Retina (tissue), 1 donor: Measurements from ENCODE around the gene PCDH8.

Source experiments
- DNase-seq: peaks from one replicate; pipeline ENCODE4 v3.0.0-alpha.2; 2016

Gene PCDH8, protein sequence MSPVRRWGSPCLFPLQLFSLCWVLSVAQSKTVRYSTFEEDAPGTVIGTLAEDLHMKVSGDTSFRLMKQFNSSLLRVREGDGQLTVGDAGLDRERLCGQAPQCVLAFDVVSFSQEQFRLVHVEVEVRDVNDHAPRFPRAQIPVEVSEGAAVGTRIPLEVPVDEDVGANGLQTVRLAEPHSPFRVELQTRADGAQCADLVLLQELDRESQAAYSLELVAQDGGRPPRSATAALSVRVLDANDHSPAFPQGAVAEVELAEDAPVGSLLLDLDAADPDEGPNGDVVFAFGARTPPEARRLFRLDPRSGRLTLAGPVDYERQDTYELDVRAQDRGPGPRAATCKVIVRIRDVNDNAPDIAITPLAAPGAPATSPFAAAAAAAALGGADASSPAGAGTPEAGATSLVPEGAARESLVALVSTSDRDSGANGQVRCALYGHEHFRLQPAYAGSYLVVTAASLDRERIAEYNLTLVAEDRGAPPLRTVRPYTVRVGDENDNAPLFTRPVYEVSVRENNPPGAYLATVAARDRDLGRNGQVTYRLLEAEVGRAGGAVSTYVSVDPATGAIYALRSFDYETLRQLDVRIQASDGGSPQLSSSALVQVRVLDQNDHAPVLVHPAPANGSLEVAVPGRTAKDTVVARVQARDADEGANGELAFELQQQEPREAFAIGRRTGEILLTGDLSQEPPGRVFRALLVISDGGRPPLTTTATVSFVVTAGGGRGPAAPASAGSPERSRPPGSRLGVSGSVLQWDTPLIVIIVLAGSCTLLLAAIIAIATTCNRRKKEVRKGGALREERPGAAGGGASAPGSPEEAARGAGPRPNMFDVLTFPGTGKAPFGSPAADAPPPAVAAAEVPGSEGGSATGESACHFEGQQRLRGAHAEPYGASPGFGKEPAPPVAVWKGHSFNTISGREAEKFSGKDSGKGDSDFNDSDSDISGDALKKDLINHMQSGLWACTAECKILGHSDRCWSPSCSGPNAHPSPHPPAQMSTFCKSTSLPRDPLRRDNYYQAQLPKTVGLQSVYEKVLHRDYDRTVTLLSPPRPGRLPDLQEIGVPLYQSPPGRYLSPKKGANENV

DNA sequence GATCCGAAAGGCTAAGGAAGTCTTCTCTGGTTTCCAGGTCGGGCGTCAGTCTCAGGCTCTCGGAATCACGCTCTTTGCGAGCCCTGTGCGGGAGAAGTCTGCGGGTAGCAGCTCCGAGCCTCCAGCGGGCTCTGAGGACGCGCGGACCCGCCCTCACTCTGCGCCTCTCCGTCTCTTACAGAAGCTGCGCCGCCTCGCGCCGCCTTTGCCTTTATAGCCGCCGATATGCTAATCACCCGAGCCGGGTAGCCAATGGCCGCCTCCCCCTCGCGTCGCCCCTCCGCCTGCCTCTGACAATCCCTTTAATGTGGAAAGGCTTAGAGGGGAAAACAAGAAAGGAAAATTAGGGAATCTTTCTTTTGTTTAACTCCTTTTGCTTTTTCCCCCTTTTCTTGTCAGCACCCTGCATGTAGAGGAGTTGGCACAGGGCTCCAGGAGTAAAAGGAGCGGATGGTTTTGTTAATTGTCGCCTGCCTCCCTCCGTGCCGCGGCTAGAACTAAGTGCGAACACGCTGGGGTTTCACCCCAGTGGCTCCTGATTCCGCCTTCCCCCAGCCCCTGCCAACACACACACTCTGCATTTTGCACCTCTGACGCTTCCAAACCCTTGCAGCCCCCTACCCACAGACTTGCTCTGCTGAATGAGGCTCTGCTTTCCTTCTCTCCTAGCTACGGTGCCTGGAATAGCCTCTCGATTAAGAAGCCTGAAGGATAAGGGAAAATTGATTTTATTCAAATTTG lies at the start of gene PCDH8:
Gene PCDH8, minus strand, starts transcription at position 186 of the 741 bp plus-strand sequence. CDS start 204 bp downstream, outside the sequence.
- peak; percentile 94 for DNase-seq

DNA sequence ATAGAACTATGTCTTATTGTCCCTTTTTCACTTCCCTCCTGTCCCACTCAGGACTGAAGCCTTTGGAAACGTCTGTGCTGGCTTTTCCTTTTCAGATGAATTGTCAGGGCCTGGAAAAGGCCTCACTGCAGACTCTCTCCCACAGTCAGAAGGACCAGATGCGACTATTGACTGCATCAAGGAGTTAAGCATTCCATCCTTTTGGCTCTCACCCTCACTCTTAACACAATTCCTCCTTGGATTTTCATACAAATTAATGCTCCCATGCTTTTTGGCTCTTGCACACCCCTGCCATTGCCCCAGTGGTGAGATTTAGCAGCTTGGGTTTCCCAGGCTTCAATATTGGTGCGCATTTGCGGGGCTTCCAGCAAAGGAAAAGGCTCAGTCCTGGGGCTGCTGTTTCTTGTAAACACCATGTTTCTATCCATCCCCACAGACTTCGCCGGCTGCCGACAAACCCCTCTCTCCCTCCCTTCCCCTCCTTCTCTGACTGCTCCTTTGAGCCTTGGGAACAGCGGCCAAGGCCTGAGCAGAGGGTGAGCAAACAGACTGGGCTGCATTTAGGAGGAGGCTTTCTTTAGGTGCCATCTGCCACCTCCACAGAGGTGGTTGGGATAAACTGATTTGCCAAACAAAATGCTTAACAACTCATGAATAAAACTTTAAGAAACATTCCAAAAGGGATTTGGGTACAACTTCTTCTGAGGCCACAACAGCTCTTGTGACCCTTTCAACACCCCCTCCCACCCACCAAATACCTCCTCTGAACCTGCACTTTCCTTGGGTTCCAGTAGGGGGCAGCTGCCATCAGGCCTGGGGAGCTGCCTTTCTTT lies 48.6 kb upstream of the PCDH8 start:
- DNase-seq: peak; percentile 69

DNA sequence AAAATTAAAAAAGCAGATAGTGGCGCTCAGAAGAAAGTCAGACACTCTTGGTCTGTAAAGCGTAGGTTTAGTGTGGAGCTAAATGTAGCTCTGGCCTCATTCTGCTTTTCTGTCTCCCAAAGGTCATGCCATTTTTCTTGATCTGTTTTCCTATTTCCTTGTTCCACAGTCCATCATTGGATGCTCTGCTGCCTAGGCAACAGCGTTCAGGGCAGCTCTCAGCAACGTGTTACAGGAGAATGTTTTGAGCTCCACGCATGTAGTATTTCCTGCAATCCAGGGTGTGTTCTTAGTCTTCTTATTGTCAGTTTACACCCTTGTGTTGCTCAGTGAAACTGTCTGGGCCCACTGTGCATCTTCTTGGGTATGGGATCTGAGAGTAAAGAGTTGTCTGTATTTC lies 46.0 kb upstream of the PCDH8 start:
- no peak for DNase-seq

DNA sequence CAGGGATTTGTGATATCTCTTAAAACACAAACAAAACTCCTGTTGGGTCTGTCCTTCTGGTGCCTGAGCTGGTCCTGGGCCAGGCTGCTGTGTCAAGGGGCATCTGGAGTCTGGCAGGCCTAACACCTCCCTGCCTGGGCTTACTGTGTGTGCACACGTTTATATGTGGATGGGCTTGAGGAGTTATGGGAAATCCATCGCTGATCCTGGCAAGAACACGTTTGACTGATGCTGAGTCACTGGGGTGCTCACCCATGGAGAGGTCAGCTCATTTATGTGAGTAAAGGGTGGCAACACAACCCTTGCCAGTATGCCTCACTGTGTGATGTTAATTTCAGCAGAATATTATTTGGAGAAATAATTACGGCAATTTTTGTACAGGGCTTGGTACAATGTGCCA lies 44.5 kb upstream of the PCDH8 start:
- no peak for DNase-seq

DNA sequence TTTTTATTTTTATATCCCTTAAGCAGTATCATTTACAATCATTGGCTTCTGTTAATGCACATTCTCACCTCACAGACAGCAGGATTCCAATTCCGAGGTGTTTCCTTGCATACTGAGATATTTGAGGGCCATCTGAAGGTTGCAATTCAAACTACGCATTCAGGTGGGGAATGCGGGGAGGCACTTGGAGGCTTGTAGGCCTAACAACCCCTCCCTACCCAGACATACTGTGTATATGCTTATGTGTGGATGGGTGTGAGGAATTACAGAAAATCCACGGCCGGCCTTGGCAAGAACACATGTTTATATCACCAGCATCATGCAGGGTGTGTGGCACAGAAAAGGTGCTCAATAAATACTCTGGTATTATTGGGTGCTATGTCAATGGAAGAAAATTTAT lies 43.3 kb upstream of the PCDH8 start:
- DNase-seq: no peak

DNA sequence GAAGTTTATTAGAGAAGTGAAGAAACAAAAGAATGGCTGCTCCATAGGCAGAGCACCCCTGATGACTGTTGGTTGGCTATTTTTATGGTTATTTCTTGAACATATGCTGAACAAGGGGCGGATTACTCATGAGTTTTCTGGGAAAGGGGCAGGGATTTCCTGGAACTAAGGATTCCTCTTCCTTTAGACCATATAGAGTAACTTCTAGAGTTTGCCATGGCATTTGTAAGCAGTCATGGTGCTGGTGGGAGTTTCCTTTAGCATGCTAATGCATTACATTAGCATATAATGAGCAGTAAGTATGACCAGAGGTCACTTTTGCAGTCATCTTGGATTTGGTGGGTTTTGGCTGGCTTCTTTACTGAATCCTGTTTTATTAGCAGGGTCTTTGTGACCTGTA lies 38.7 kb upstream of the PCDH8 start:
- no peak for DNase-seq

DNA sequence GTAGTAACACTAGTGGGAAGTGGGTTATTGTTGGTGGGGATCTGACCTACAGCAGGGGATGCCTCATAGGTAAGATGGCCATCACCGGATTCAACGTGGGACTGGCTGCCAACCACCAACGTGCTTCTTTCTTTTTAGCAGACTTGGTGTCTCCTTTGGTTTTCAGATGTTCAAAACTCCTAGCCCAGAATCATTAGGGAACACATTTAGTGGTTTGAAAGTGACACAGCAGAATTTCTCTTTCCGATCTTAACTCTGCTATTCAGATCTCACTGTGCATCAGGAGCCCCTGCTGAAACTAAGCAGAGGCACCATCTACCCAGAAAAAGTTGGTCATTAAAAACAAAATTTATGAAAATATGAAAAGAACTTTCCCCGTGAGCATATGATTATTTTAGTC lies 36.7 kb upstream of the PCDH8 start:
- DNase-seq: no peak

DNA sequence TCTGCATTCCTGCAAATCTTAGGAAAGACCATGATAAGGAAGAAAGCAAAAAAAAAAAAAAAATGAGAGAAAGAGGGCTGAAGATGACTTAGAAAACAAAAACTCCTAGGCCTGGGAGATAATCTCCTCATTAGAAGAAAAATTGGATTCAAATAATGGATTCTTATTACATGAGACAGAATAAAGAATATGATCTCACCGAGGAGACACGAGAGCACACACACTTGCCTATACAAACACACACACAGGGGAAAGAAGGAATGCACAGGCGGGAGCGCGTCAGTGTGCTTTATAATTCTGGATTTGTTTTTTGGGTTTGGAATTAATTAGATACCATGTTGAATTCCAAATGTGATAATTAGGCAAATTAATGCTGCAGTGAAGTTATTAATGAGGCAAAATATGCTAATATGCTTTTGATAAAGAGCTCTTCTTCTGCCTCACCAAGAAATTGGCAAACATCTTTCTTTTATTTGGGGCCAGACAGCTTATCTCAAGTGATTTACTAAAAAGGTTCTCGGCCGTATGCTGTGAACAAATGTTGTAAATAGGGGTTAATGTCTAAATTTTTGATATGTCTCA lies 36.1 kb upstream of the PCDH8 start:
- DNase-seq: no peak

DNA sequence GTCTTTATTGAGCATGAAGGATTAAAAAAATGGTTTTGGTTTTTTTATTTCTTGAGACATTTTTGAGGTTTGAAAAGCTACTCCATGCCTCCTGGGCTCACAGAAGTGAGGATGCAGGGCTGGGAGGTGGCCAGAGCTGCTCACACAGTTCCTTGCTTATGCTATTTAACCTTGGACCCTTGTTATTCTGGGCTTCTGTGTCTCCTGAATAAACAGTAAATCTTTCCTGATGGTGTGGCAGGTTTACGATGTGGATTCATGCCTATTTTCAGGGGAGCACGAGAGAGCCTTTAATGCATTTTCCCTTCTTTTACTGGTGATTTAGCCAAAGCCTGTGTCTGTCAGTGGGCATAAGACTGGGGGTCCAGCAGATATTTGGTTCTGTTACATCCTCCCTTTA lies 34.3 kb upstream of the PCDH8 start:
- no peak for DNase-seq

DNA sequence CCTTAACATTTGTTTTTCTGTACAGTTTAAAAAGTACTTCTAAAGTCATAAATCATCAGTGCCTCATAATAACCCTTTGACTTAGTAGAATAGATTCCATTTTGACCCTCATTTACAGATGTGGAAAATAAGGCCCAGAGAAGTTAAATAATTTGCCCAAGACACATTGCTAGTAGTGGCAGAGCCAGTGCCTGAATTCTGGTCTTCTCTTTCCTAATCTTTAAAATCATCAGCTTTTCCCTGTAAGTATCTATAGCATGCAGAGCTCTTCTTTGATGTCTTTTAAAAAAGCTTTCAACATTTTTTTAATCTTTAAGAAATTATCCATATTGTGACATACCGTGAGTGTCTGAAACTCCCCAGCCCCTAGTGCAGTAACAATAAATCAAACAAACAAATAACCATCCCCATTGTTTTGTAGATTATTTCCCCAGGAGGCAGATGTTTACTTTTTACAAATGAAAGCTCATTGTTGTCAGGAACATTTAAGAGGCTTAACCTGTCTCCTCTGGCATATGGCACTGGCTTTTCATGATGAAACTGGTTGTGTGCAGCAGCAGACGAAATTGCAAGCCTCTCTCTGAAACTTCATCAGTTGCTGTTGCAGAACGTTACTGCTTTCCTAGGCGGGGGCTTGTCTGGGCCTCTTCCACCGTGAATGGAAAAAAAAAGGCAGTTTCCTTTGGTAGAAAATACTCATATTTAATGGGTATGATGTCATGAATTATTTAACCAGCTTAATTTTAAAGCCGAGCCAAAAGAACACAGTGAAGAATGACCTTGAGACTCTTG lies 31.7 kb upstream of the PCDH8 start:
- DNase-seq: no peak

DNA sequence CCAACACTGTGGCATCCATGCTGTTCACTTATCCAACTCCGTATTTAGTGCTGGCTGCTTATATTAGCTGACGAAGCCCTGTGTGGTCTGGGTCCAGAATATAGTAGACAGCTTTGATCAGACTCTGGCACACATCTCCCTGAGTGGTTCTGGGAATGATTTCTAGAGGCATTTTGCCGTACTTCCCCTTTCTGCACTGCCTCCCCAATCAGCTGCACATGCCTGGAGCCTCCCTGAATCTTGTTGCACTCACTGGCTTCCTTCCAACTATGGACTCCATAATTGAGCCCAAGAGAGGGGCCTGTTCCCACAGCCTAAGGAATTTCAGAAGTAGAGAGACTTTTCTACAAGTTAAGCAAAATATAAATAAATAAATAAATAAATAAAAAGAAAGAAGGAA lies 30.4 kb upstream of the PCDH8 start:
- no peak for DNase-seq

DNA sequence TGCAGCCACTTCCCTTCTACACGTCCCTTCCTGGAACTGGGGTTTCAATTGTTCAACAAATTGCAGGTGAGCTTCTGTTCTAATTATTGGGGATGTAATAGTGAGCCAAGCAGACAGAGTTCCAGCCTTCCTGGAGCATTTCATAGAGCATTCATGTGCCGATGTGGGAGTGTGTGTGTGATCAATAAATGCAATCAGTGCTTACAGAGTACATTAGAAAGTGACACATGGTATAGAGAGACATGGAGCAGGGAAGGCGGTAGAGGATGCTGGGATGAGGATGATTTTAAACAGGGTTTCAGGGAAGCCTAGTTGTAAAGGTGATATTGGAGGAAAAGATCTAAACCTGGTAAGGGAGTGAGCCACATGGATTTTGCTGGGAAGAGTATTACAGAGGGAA lies 21.7 kb upstream of the PCDH8 start:
- no peak for DNase-seq

DNA sequence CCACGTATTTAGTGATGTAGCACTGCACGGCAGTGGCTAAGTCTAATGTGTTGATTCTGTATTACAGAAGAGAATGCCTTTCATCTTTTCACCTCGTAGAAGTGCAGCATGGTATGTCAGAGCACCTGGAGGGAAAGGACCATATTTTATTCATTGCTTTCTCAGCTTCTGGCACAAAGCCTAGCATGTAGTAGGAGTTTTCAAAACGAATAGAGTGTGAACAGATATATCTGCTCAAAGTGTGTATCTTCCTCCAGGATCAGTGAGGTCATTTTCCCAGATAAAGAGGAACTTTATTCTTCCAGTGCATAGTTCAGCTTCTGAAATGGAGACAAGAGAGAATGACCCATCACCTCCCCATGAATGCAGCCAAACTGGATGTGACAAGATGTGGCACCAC lies 21.2 kb upstream of the PCDH8 start:
- no peak for DNase-seq

DNA sequence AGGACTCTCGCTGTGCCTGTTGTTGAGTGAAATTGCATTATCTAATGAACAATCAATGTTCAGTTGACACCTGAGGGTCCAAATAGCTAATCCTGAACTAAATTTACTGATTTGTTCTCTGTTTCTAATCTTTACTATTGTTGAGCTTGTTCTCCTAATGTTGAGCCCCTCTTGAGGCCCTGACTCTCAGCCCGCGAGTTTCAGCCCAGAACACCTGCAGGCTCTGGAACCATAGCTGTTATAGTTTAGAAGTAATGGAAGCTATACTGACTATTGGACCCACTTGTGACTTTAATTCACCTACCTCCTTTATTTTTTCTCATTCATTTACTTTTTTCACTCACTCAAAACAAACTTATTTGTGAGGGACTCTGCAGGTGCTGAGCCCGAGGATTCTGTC lies 20.6 kb upstream of the PCDH8 start:
- DNase-seq: no peak

DNA sequence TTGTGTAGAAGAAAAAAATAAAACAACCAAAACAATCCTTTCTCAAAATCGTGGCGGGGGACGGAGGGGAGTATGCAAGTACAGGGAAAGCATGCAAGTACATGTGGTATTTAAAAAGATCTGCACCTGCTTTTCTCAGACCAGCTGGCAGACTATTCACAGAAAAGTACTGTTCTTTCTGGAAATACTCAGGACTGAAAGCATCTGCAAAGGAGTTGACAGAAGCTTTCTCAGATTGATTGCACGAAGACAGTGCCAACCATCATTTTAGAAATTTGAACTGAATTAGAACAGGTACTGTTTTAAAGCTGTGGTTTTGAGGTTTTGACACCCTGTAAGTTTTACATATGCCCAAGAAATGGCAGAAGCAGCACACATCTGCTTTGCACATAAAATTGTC lies 19.8 kb upstream of the PCDH8 start:
- DNase-seq: no peak

DNA sequence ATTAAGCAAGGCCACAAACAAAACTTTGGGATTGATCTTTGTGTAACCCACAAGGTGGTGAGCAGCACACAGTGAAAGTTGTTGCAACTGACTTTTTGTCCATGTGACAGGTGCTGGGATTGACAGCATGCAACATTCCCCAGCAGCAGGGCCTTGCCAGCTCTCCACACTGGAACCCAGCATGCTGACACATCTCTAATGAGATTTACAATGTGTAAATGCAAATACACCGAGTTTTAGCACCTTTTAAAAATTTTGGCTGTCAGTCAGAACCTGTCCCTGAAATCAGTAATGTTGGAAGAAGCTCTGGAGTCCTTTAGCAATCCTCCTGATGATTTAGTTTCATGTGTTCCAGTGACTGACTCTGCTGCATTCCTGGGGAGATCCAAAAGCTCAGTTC lies 16.5 kb upstream of the PCDH8 start:
- DNase-seq: no peak

DNA sequence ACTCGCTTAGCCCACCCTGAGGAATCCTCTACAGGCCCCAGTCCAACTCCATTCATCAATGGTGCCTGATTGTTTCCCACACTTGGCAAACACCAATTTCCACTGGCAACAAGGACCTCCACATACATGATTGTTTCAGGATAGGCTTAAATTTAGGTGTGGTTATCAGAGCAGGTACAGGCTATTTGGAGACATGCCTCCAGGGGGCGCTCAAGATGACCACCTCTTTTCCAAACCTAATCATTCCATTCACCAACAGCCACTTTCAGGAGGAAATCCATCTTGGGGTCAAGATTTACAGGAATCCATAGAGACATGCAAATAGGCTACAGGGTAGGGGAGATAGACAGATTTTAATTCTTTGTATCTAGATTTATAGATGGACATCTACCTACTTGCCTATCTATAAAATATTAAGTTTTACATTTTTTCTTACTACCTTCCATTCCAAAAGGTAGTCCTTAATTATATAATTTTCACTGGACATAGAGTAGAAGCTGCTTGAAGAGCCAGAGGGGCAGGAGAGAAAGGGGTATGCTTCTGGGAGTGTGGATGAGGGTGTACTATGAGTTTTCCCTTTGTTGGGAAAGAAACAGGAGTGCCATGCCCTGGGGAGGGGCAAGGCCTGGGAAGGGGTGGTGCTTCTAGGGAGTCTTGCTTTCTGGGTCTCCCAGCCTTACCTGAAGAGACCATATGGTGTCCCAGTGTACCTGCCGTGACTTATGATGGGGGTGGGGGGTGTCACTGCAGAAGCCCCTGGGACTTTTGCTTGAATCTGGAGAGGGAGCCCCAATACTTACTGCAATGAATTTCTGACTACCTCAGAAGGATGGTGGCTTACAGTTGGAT lies 14.1 kb upstream of the PCDH8 start:
- peak; percentile 47 for DNase-seq

DNA sequence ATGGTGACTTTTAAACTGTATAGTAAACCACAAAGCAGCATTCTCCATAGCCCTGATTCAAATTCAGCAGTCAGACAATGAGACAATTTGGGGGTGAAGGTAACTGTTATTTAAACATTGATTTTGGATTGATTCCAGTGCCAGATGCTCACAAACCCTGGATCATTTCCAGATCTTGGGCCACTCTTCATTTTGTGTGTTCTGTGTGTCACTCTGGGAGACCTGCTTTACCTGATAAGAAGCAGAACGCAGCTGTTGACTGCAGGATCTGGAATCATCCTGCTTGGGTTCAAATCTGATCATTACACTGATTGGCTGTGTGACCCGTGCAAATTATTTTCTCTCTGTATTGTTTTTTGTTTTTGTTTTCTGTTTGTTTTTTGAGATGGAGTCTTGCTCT lies 4.0 kb upstream of the PCDH8 start:
- no peak for DNase-seq

DNA sequence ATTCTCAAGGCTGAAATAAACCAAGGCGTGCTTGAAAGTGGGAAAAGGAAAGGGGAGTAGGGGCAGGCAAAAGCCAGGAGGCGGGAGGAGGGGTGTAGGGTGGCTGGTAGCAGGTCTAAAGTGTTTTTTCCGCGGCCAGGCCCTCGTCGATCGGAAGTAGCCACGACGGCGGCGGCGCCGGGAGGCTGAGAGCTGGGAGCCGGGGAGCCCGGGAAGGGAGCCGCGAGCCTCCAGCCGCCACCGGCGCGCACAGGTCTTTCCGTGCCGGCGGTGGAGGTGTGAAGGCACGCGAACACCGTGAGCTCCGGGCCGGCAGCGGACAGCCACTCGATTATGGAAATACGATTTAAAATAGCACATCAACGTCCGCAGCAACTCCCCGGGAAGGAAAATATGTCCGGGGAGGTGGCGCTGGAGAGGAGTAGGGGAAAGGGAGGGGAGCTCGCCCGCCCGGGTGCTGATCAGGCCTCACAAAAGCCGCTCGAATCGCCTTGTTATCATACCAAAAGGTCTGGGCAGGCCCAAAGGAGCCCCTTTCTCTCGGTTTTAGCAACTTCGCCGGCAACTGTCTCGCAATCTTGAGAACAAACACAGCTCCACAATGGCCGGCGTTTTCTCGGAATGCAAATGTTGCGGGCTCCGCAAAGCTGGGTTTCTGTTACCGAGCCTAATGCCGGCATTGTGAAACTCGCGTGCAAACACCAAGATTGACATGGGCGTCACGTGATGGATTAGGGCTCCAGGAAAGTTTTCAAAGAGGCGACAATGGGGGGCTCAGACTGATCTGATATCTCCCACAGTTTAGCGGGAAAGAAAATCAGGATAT lies 2.9 kb upstream of the PCDH8 start:
- DNase-seq: peak; percentile 91
